Fibroblast of pulmonary artery (primary cell): ENCODE results near the gene MYBBP1A.

ENCODE experiments used
- DNase-seq: peaks from one replicate; pipeline ENCODE4 v3.0.0-alpha.2; 2010; ENCODE audit warnings: low read depth
- H3K4me3 ChIP-seq: replicated peaks from 2 replicates; pipeline ENCODE4 v1.5.1; 2011; ENCODE audit warnings: low read depth, mild to moderate bottlenecking, control low read depth, low read length, moderate library complexity
- TF ChIP-seq, protein P1 (sequence below): IDR thresholded peaks from 2 replicates; pipeline ENCODE4 v1.5.1; 2011; ENCODE audit warnings: mild to moderate bottlenecking, control low read depth, low read length, inconsistent platforms; ENCODE audit errors: missing control alignments

Gene MYBBP1A

GRCh38 chr17:4587195-4587594 is 32.0 kb upstream of the MYBBP1A start:
- no peak overlapping the region for H3K4me3 ChIP-seq

GRCh38 chr17:4586043-4586442 is 30.9 kb upstream of the MYBBP1A start:
- TF ChIP-seq, protein P1, sequence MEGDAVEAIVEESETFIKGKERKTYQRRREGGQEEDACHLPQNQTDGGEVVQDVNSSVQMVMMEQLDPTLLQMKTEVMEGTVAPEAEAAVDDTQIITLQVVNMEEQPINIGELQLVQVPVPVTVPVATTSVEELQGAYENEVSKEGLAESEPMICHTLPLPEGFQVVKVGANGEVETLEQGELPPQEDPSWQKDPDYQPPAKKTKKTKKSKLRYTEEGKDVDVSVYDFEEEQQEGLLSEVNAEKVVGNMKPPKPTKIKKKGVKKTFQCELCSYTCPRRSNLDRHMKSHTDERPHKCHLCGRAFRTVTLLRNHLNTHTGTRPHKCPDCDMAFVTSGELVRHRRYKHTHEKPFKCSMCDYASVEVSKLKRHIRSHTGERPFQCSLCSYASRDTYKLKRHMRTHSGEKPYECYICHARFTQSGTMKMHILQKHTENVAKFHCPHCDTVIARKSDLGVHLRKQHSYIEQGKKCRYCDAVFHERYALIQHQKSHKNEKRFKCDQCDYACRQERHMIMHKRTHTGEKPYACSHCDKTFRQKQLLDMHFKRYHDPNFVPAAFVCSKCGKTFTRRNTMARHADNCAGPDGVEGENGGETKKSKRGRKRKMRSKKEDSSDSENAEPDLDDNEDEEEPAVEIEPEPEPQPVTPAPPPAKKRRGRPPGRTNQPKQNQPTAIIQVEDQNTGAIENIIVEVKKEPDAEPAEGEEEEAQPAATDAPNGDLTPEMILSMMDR, result no peak
- no peak overlapping the region for H3K4me3 ChIP-seq
- no peak for DNase-seq

More at GRCh38 chr17:4587195-4587594, 32.0 kb upstream of the MYBBP1A start:
- TF ChIP-seq, protein P1, result no peak
- DNase-seq, result no peak

- TF ChIP-seq, protein P1, result no peak
- no peak overlapping the region for H3K4me3 ChIP-seq
- DNase-seq, result no peak
Measured at GRCh38 chr17:4585638-4585994, 30.4 kb upstream of the MYBBP1A start.

DNA sequence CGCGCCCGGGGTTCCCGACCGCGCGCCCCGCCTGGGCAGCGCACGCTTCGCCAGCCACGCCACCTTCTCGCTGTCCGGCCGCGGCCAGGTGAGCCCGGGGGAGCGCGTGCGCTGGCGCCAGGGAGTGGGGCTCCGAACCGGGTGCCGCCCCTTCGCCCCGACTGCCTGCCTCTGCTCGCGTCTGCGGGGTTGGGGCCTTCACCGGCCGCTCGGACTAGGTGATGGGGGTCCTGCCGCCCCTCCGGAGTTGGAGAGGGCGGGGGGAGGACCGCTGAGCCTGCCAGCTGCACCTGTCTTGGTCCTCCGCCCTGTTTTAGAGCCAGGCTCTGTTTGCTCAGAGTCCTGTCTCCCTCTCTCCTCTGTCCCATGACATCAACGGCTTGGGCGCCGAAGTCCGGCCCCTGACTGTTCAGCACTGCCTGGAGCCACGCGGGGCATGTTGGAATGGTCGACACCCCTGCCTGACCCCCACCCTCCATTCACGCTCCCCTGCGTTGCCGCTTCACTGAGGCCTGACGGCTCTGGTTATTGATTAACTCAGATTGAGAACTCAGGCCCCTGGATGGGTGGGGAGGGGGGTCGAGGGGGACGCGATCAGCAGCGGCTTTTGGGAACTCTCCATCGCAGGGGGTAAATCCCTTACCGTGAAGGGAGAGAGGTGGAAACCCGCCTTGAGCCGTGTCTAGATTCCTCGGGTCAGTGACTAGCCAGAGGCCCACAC is 29.9 kb upstream of the MYBBP1A start:
- no peak overlapping the region for H3K4me3 ChIP-seq
- TF ChIP-seq, protein P1, result no peak

DNA sequence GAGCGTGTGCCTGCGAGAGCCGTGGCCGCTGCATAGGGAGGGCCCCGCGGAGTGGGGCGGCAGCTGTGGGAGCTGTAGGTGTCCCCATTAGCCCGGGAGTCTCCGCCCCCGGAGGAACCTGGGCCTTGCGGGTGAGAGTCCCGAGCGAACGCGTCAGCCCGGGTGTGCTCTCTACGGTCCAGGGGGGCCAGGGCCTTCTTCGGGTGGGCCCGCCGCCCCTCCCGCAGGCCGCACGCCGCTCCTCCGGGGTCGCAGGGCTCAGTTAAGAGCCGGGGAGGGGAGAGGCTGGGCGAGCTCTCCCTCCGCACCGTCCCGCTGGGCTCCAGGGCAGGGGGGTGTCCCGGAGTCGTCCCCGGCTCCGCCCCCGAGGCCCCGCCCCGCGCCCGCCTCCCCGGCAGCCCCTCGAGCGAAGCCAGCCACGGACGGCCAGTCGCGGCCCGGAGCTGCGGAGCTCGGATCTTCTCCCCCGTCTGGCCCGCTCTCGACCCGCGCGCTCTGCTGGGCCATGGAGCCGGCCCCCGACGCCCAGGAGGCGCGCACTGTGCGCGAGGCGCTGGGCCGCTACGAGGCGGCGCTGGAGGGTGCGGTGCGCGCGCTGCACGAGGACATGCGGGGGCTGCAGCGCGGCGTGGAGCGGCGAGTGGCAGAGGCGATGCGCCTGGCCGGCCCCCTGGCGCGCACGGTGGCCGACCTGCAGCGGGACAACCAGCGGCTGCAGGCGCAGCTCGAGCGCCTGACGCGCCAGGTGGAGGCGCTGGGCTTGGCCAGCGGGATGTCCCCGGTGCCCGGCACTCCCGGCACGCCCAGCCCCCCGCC is 29.1 kb upstream of the MYBBP1A start, which contains the start of gene SMTNL2:
Gene SMTNL2 (plus strand): TSS at position 429 of the 816 bp plus-strand sequence. CDS start 77 bp downstream, at position 506.
- H3K4me3 ChIP-seq, result no peak within 1 kb of the TSS
- no peak for DNase-seq
- TF ChIP-seq, protein P1, result no peak

More for the DNA sequence above, 29.9 kb upstream of the MYBBP1A start:
- DNase-seq, result no peak

- TF ChIP-seq, protein P1, result peak; percentile 41
- DNase-seq, result no peak
- H3K4me3 ChIP-seq, result no peak overlapping the region
Measured at GRCh38 chr17:4583782-4584100, 28.6 kb upstream of the MYBBP1A start.
